ENCODE results near the gene SLC25A10. TPM values are rescaled to one million over a fixed set of nuclear protein-coding genes. Genes with fewer than 3 reads are reported as not detected.

The SLC25A10 gene, protein sequence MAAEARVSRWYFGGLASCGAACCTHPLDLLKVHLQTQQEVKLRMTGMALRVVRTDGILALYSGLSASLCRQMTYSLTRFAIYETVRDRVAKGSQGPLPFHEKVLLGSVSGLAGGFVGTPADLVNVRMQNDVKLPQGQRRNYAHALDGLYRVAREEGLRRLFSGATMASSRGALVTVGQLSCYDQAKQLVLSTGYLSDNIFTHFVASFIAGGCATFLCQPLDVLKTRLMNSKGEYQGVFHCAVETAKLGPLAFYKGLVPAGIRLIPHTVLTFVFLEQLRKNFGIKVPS
- 34.1 TPM for total RNA-seq

DNA sequence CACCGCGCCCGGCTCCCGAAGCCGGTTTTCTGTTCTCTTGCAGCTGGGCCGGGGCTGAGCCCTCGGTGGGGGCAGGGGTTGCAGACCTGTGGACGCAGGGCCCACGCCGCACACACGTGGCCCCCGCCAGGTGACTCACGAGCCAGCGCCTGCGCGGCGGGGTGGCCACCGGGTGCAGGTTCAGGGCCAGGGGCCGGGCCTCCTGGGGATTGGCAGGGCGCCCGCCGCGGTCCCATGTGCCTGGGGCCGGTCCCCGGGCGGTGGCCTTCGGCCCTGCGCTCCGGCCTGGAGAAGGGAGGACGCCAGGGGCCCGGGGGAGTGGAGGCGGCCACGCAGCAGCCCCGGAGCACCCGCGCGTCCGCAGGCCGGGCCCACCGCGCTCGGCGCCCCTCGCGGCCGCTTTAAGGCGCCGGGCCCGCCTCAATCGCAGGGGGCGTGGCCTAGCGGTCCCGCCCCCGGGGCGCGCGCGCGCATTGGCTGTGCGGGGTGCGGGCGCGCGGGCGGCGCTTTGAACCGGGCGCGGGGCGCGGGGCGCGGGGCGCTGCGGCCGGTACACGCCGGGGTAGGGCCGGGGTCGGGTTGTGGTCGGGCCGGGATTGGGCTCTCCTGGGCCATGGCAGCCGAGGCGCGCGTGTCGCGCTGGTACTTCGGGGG, at the start of gene SLC25A10:
TSS of gene SLC25A10 (plus strand) at position 471 of the 654 bp plus-strand sequence. CDS start at position 614, 143 bp downstream.
- peak; percentile 77 for DNase-seq (ENCODE audit: low spot score)

GRCh38 chr17:81664051-81664470, 48.0 kb upstream of the SLC25A10 start:
- no peak for DNase-seq (ENCODE audit: low spot score)

GRCh38 chr17:81665205-81666091, 46.6 kb upstream of the SLC25A10 start:
- DNase-seq (ENCODE audit: low spot score) = no peak

GRCh38 chr17:81666092-81666341, 46.1 kb upstream of the SLC25A10 start:
- no peak for DNase-seq (ENCODE audit: low spot score)

DNA sequence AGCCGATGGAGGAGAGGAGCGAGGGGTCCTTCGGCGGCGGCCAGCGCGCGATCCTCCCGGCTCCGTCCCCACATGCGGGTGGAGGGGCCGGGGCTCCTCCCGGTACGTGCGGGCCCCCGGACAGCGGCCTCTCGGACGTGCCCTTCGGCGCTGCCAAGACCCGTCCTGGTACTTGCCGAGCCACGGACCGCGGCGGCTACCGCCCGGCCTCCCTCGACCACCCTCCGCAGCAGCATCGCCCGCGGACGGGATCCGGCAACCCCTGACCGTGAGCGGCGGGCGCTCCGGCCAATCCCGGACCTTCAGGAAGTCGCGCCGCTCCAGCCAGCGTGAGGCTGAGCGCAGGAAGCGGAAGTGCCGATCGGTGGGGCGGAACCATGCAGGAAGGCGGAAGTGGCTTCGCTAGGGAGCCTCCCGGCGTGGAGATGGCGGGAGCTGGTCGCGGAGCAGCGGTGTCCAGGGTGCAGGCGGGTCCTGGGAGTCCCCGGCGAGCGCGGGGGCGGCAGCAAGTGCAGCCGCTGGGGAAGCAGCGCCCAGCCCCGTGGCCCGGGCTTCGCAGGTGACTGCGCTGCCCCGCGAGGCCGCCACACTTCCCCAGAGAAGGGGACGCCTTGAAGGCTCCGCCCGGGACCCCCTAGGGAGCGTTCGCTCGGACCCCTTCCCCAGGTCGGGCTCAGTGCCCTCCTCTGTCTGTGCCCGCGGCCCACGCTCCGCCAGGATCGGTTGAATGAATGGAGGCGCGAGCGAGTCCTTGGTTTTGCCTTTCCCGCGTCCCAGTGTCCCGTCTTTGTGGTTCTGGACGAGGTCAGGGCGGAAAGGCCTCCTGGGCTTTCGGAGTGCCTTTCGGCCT, 45.5 kb upstream of the SLC25A10 start, which contains the start of the genes CCDC137 and OXLD1:
TSS of gene CCDC137 (plus strand) at position 396 of the 850 bp plus-strand sequence. CDS start at position 426, 30 bp downstream.
TSS of gene OXLD1 (minus strand) at position 264 of the 850 bp plus-strand sequence. CDS start at position 236, 28 bp downstream.
- DNase-seq (ENCODE audit: low spot score) = peak; percentile 96

DNA sequence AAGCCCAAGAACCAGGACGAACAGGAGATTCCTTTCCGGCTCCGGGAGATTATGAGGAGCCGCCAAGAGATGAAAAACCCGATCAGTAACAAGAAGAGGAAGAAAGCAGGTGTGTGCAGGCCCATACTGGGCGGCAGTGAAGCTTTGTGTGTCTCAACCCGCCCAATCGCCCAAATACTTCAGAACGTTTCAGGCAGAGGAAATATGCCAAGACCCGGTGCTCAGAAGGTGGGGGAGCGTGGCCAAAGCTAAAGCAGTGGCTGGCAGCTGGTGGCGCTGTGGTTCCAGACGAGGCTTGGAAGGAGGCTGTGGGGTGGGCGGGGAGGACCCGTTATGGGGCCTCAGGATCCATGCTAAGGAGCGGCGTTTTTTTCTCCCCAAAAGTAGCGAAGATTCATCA, 44.3 kb upstream of the SLC25A10 start:
- no peak for DNase-seq (ENCODE audit: low spot score)

DNA sequence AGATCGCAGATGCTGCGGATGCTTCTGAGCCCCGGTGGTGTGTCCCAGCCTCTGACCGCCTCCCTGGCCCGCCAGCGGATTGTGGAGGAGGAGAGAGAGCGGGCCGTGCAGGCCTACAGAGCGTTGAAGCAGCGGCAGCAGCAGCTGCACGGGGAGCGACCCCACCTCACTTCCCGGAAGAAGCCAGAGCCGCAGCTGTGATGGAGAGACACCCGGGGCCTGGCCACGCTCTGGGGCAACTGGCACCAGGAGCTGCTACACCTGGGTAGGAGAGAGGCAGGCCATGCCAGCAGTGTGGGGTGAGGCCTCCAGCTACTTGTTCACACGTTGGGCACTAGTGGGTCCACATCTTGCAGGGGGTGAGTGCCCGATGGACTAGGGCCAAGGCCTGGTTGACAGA, 39.6 kb upstream of the SLC25A10 start:
- DNase-seq (ENCODE audit: low spot score) = no peak

- no peak for DNase-seq (ENCODE audit: low spot score)
Measured at GRCh38 chr17:81672954-81673353, 39.1 kb upstream of the SLC25A10 start.

- no peak for DNase-seq (ENCODE audit: low spot score)
Measured at GRCh38 chr17:81673561-81674258, 38.4 kb upstream of the SLC25A10 start.

- DNase-seq (ENCODE audit: low spot score) = peak; percentile 21
Measured at GRCh38 chr17:81675515-81676221, 36.4 kb upstream of the SLC25A10 start.

- no peak for DNase-seq (ENCODE audit: low spot score)
Measured at GRCh38 chr17:81676906-81677305, 35.2 kb upstream of the SLC25A10 start.

DNA sequence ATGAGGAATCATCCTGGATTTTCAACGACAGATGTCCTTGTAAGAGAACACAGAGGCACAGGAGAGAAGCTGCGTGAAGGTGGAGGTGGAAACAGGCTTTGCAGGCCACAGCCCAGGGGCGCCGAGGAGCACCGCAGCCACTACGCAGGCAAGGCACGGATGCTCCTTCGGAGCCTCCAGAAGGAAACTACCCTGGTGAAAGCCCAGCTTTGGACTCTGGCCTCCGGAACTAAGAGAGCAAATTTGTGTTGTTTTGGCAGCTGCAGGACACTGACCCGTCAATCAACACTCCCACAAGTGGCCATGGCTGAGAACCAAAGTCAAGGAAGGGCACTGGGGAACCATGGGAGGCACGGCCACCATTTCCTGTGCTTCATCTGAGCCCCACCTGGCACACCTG, 31.9 kb upstream of the SLC25A10 start:
- no peak for DNase-seq (ENCODE audit: low spot score)

DNA sequence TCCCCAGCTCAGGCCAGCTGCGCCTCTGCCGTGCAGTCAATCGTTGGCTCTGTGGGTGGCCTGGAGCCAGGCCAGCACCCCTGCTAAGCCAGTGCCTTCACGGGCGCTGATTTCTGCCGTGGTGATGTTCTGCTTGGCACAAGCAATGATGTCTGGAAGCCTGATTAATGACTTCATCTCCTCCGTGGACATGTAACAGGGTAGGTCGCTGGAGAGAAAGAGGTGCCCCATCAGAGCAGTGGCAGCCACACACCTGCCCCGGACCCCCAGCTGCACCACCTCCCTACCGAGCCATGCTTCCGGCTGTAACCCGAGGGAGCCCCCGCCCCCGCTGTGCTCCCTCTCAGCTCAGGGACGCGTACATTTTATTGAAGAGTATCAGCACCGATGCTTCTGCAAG, 30.4 kb upstream of the SLC25A10 start:
- DNase-seq (ENCODE audit: low spot score) = no peak

- DNase-seq (ENCODE audit: low spot score) = no peak
Measured at GRCh38 chr17:81682565-81683207, 29.4 kb upstream of the SLC25A10 start.

DNA sequence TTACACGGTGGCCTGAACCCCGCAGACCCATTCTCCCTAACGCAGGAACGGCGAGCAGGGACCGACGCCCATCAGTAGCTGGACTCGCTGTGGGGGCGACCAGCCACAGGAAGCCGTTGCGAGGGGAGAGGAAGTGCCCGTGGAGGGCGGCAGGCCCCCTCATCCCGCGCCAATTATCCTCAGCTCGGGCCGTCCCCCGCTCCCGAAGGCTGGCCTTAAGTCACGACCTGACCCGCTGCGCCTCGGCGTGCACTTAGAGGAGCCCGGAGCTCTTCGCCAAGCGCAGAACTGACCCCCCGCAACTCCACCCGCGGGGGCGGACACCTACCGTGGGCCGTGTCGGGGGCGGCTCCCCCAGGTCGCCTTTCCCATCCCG, 28.9 kb upstream of the SLC25A10 start:
- no peak for DNase-seq (ENCODE audit: low spot score)

DNA sequence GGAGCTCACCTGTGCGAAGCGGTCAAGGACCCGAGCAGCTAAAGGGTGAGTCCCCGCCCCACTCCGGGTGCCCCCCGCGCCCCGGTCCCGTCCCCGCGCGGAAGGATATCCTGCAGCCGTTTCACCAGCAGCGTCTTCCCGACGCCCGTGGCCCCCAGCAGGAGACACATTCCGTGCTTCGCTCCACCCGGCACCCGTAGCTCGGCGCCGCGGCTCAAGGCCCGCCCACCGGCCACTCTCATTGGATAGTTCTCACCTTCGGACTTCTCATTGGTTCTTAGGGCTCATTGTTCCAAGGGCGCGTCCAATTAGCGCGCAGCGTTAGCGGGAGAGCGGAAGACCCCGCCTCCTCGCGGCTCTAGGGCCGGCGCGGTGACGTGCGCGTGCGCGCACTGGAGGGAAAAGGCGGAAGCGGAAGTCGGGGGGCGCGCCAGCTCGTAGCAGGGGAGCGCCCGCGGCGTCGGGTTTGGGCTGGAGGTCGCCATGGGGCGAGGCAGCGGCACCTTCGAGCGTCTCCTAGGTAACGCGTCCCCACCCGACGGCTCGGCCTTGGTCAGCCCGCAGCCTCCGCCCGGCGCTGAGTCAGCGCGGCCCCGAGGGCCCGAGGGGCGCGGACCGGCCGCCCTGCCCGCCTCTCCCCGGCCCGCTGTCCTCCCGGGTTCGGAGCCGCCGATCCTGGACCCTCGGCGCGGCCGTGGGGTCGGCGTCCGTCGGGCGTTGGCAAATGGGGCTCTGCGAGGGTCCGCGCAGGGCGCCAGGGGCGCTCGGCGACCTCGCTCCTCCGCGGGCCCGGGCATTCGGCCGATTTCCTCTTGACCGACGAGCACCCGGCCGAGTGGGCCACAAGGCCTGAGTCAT, 28.3 kb upstream of the SLC25A10 start, which contains the start of the genes ARL16 and HGS:
TSS of gene ARL16 (minus strand) at position 214 of the 858 bp plus-strand sequence. CDS start at position 170, 44 bp downstream.
TSS of gene HGS (plus strand) at position 428 of the 858 bp plus-strand sequence. CDS start at position 484, 56 bp downstream.
- peak; percentile 99 for DNase-seq (ENCODE audit: low spot score)

- no peak for DNase-seq (ENCODE audit: low spot score)
Measured at GRCh38 chr17:81684442-81684911, 27.6 kb upstream of the SLC25A10 start.

GRCh38 chr17:81685108-81685507, 27.0 kb upstream of the SLC25A10 start:
- no peak for DNase-seq (ENCODE audit: low spot score)
